NCI-H2107 treated with DMSO at 0.1 percent for 48 hours (cell line): ENCODE data around the gene CACNA1C.
"Not testable (repeated sequence)": the region's sequence is repeated elsewhere in the genome, so short reads cannot be mapped to it uniquely, and the experiment has no call there.

Source experiments
- DNase-seq: peaks from one replicate; lab custom pipeline; 2025; ENCODE audit not compliant: unreplicated experiment; lab: John Stamatoyannopoulos, UW

CACNA1C gene

DNA sequence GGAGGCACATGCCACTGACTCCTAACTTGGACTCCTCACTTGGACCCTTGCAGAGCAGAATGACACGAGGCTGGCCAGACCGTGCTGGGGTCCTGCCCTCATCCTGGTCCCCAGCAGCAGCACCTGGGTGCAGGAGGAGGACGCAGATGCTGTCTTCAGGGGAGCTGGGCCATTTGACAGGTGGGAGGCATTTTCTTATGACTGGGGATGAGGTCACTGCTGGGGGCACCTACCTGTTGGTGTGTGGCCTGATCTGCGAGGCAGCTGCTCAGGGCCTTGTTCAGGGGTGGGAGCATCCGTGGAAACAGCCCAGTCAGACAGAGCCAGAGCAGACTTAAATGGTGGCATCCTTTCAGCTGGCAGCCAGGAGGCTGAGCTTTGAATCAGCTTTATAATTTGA lies 57.3 kb downstream of the CACNA1C start:
- no peak for DNase-seq

DNA sequence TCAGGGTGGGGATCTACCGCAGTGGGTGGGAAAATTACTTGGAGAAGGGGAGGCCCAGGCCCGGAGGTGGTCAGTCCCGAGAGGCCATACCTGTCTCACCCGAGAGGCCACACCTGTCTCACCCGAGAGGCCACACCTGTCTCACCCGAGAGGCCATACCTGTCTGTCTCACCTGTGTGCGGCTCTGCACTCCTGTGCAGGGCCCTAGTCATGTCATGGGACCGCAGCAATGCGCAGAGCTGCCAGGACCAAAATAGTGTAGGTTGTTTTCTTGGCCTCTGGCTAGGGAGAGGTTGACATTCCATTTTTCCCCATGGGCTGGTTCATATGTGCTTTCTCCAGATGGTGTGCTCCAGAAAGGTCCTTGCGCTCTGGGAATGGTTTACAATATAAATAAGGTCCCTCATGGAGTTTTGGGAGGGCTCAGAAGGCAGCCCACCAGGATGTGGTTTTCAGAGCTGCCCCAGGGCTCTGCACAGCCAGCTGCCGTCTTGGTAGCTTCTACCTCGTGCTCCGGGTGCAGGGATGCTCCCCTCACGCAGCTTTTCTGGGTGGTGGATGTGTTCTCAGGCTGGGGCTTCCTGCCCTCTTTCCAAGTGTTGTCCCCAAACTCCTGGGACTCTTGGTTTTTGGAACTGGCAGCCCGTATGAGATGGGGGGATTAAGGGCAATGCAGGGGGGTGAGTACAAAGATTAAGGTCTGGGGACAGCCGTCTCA lies 58.2 kb downstream of the CACNA1C start:
- DNase-seq, result no peak

DNA sequence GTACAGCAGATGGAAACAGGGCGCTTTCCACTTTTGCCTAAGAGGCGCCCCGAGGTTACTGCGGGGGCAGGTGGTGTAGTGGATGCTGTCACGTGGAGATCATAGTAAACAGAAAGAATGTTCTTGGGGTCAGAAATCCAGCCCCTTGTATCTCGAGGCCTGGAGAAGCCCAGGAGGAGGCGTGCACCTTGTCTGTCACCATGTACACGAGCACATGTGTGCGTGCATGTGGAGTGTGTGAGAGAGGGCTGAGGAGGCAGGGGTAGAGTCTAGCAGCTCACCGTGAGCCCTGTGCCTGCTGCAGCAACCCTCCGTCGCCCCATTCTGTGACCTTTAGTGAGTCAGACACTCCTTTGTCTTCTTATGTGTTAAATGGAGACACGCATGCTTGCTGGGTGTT lies 59.0 kb downstream of the CACNA1C start:
- DNase-seq, result no peak

DNA sequence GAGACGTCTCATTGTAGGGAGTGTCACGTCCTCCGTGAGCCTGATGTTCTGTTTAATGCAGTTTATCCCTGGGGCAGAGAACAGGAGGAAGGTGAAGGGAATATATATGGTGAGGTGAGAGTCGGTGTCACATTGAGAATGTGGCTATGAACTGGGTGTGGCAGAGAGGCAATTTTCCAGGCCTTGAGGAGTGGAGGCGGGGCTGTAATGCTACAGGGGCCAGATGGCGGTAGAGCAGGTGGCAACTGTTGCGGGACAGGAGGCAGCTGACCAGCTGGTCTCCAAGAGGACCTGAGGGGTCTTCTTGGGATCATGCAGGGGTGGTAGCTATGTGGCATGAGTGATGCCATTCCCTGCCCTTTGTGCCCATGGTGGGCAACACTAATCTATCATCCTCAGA lies 59.6 kb downstream of the CACNA1C start:
- DNase-seq, result no peak

DNA sequence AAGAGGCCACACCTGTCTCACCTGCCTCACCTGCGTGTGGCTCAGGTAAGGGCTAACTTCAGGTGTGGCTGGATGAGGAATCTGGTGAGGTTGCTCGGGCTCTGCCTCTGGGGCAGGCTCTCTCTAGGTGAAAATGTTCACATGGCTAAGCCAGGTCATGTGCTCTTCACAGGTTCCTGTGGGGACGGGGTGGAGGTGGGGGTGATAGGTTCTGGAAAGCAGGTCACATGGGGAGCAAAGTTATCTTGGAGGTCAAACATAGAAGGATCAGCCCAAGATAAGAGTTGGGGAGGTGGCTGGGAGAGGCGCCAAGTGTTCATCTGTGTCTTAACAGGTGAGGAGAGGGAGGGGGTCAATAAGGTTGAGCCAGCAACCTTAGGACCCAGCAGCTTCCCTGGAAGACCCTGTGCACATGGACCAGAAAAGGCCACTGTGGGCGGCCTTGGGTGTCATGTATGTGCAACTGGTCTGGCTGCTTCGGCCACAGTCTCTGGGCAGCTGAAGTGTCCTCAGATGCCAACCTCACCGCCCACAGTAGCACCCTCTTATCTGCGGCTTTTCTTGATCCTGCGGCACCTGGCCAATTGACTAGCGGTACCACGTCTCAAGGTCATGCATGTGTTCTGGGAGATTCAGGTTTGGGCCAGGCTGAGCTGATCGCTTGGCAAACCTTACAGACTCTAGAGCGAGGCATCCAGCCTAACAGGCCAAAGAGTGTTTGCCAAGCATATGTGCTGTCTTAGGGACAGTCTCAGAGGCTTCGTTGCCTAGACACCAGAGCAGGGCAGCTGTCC lies 60.5 kb downstream of the CACNA1C start:
- no peak for DNase-seq

DNA sequence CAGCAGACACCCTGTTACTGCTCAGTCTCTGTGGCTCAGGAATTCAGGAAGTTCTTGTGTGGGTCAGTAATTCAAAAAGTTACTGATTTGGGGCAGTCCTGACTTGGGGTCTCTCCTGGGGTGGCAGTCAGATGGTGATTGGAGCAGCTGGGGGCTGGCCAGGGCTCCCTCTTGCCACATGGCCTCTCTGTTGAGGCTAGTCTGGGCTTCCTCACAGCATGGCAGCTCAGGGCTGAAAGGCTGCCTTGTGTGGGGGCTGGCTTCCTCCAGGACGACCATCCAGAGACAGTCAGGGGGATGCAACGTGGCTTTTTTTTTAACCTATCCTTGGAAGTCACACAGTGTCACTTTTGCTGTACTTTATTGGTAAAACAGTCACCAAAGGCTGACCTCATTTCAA lies 61.3 kb downstream of the CACNA1C start:
- DNase-seq, result no peak

DNA sequence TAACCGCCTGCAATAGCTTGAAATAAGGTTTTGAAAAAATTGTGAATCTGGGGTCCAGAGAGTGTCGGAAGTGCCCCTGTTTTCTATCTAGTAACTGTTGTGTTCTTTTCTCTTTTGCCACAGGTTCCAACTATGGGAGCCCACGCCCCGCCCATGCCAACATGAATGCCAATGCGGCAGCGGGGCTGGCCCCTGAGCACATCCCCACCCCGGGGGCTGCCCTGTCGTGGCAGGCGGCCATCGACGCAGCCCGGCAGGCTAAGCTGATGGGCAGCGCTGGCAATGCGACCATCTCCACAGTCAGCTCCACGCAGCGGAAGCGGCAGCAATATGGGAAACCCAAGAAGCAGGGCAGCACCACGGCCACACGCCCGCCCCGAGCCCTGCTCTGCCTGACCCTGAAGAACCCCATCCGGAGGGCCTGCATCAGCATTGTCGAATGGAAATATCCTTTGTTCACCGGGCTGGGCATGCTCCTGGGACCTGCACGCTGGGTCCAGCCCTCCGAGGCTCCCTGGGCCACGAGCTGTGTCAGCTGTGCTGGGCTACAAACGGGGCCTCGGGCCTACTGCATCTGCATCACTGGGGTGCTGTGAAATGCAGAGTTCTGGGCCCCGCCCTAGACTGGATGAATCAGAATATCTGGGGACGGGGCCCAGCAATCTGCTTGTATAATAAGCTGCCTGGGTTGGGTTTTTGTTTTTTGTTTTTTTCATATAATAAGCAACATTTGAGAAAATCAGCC lies 62.5 kb downstream of the CACNA1C start:
- no peak for DNase-seq

DNA sequence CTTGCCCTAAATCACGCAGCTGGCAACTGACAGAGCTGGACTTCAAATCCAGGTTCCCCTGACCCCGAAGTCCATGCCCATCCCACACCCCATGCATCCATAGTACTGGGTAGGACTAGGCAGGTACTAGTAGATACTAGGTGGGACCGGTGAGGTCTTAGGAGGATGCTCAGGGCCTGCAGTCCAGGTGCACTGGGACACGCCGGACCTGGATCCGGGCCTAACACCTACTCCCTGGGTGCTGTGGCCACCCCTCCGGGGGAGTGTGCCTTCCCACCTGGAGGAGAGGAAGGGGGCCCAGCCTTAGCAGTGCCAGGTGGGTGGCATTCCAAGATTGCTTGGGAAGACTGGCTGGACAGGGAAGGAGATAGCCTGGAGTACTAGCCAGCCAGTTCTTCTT lies 64.8 kb downstream of the CACNA1C start:
- DNase-seq, result no peak

DNA sequence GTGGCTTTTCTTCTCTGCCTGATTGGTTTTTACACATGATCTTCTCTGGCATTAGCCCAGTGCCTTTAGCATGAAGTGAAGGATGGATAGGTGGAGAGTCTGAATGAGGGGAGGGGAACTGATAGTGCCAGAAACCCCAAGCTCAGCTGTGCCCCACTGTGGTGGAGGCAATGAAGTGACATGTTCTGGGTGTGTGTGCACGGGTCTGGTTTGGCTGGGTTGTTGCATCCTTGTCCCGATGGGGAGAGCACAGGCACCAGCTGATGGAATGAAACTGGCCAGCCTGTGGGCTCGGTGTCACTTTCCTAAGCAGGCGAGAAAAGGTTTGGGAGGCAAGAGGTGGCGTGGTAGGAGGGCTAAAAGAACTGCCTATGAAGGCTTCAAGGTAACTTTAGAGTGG lies 65.3 kb downstream of the CACNA1C start:
- no peak for DNase-seq

DNA sequence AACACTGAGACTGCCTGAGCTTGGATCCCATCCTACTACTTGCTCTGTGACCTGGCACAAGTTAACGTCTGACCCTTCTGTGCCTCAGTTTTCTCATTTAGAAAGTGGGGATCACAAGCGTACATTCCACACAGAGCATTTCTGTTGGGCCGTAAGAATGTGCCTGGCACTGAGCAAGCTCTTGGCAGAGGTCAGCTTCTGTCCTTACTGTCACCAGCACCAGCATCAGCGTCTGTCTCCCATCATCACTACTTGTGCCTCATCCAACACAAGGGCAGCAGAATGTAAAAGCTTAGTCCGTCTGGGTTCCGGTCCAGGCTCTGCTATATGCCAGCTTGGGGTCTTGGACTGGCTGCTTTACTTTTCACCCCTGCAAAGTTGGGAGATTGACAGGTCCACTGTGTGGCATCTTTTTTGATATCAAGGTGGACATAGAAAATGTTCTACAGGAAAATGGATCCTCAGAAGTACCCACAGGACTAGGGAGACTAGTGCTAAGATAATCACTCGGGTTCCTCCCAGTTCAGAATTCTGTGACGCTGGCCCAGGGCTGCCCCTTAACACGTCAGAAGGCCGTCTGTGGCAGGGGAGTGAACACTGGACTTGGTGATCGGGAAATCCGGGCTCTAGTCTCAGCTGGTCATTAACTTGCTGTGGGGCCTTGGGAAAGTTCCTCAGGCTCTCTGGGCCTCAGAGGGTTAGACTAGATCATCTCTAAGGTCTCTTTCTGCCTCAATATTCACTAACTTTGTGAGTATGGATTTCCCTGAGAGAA lies 65.9 kb downstream of the CACNA1C start:
- DNase-seq, result no peak

DNA sequence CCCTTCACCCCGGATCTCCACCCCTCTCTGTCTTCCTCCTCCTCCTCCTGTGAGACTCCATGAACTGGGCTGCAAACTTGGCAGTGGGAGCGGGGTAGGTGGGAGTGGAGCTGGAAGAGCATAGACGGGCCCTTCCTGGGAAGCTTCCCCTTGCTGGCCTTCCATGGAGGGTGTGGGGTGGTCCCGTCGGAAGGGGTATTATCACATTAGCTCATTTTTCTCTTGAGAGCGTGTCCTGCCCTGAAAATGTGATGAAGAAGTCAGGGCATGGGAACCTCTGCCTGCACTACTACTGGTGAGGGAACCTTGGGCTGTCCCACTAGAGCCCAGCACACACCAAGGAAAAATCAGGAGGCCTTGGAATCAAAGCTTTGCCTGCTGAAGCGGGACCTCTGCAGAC lies 66.5 kb downstream of the CACNA1C start:
- DNase-seq, result no peak

DNA sequence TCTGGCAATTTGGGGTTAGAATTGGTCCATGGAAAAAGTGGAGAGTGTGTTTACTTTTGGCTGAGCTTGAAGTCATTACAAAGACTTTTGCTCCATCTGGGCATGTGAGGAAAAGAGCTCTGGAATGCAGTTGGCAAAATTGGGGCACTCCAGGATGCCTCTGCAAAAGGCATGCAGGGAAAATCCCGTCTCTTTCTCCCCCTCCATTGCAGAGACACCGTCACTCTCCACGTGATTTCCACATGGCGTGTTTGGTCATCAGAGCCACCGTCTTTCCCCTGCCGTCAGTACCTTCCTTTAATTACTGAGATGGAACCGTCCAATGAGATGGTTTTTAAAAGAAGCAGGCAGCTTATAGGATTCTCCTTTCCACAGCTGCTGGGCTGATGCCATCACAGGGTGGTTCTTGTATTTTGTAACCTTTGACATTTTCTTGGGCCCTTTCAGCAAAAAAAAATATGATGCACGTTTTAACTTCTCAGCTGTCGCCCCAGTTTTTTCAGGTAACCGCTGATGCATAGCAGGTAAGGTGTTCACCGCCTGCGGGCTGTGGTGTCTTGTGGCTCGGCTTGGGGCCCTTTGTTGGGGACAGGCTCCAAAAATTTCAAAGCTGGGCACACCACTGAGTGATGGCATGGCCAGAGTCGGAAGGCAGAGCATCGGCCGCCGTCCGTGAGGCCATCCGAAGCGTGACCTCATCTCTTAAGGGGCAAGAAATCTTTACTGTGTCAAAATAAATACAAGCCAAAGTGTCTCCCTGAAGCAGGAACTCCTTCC lies 68.4 kb downstream of the CACNA1C start:
- no peak for DNase-seq

DNA sequence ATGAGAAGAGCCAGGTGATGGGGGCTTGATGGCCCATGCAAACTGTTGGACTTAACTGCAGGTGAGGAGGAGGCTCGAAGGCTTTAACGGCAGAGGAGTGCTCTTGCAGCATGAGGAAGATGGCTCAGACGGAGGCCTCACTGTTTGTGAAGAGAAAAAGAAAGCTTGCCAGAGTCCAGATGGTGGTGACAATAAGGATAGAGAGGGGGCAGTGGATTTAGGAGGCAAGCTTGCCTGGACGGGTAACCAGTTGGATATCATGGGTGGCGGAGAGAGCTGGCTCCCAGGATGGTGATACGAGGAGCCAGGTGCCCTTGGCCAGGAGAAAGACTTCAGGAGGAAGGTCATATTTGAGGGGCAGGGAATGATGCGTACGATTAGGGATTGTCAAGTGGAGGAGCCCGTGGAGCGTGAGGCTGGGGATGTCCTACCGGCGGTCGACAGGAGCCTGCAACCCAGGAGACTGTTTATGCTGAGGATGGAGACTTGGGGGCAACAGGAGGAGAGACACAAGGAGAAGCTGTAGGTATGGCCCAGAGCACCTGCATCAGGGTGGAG lies 71.8 kb downstream of the CACNA1C start:
- no peak for DNase-seq

DNA sequence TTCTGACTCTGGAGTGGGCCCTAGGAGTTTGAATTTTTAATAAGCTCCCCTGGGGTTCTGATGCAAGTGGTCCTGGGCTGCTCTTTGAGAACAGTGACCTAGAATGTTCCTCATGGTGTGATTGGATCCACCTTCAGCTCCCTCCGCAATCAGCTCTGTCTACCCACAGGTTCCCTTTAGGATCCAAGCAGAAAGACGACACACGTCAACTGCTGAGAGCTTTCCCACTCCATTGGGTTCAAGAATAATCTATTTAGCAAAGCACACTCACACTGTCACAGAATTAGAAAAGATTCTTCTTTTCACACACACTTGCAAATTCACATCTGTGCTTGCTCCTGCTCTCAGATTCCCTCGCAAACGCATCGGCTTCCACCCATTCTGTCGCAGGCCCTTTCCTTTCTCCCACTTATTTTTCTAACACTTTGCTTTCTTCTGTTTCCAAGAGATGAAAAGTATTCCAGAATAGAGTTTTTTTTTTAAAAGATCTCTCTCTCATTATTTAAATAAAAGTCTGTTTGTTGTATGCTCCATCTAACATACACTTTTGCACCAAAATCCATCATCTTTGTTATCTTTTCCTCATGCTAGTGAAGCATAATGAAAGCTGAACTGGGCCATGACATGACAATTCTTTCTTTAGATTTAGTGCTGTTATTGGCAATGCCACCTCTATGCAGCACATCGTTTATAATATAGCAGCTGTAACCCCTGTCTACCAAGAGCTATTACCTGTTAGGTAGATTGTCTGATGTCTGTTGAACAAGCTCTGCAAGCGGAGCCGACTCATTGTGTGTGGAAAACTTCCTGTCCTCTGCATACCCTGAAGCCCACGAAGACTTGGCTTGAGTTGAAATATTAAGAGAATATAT lies 73.1 kb downstream of the CACNA1C start:
- no peak for DNase-seq

DNA sequence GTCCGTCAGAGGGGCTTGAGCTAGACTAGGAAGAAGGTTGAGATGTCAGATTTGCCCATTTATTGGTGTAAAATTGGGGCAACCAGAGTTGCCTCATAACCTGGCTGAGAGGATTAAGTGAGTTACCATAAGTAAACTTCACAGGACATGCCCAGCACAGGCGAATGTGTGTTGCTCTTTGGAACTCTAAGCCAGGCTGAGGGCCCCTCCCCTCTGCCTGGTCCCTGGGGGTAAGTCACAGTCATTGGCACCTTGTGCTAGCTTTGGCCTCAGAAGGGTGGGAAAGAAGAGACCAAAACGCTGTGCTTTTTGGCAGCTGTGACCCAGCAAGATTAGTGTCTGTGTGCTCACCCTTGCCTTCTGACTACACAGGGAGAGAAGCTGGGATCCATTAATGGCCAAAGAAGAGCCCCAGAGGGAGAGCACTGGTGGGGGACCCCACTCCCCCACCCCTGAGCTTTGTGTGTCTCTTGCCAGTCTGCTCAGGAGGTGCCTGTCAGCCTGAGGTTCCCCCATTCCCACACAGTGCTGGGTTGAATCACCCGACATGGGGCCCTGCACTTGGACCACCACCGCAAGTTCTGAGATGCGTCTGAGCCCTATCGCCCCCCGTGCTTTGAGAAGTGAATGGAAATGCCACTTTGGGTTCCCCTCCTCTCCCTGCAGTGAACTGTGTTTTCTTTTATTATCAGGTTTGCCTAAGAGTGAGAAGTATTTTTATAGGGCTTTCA lies 74.1 kb downstream of the CACNA1C start:
- DNase-seq, result no peak

DNA sequence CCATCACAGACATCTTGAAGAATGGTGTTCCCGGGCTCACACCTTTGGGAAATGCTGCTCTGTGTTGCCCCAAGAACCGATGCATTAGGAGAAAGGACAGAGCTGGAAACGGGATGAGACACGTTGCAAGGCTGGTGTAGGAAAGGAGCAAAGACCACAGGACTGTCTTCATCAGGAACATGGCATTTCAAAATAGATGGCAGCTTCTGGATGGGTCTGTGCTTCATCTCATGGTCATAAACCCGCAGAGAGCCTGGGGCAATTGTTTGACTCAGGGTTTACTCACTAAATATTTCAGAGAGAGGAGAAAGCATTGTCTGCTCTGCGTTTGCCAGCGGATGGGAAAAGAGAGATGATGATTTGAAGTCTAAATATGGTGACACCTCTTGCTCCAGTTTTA lies 76.3 kb downstream of the CACNA1C start:
- DNase-seq, result no peak

DNA sequence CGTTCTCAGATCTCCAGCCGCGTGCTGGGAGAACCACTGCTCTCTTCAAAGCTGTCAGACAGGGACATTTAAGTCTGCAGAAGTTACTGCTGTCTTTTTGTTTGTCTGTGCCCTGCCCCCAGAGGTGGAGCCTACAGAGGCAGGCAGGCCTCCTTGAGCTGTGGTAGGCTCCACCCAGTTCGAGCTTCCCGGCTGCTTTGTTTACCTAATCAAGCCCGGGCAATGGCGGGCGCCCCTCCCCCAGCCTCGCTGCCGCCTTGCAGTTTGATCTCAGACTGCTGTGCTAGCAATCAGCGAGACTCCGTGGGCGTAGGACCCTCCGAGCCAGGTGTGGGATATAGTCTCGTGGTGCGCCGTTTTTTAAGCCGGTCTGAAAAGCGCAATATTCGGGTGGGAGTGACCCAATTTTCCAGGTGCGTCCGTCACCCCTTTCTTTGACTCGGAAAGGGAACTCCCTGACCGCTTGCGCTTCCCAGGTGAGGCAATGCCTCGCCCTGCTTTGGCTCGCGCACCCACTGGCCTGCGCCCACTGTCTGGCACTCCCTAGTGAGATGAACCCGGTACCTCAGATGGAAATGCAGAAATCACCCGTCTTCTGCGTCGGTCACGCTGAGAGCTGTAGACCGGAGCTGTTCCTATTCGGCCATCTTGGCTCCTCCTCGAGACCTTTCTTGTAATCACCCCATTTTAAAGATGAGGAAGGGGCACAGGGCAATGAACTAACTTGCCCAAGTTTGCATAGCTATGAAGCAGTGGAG lies 83.1 kb downstream of the CACNA1C start:
- DNase-seq, result not testable (repeated sequence)

DNA sequence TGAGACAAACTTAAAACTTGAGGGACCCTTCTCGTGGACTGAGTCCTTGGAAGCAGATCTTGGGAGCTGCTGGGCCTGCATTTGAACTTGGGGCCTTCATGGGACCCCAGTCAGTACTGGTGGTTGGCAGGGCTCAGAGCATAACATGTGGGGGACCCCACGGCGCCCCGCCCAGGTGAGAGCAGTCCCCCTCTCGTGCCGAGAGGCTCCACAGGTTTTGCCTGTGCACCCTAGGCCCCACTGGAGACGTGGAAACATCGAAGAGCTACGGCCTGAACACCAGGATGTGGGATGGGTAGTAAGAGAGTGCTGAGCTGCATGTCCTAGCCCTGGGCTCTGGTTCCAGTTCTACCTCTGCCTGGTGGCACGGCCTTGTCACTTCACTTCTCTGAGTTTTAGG lies 84.1 kb downstream of the CACNA1C start:
- no peak for DNase-seq
